ENCODE results near the gene NOTCH4. TPM values are rescaled to one million over a fixed set of nuclear protein-coding genes. Genes with fewer than 3 reads are reported as not detected.
A peak's percentile ranks its signal among the peaks of the same experiment; 100 is the strongest.

The NOTCH4 gene
- total RNA-seq, 2 experiments from 2014 or later = 0.47 to 0.53 TPM

DNA sequence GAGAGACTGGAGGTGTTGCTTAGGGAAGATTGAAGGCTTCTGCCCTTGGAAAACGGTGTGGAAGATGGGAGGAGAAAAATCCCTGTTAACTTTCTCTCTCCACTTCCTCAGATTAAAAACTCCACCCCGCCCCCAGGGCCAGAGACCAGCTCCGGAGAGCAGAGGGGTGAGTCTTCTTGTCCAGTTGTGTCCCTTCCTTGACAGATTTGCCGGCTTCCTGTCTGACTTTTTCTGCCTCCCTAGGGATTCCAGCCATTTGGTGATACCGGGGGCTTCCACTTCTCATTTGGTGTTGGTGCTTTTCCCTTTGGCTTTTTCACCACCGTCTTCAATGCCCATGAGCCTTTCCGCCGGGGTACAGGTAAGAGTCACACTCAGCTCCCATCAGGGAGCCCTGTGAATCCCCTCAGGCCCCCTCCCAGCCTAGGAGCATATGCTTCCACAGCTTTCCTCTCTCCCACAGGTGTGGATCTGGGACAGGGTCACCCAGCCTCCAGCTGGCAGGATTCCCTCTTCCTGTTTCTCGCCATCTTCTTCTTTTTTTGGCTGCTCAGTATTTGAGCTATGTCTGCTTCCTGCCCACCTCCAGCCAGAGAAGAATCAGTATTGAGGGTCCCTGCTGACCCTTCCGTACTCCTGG, 44.0 kb downstream of the NOTCH4 start:
- H3K4me3 ChIP-seq (ENCODE audit: low read length) = no peak overlapping the region
- H3K4me3 Mint-ChIP-seq = peak overlapping the region; percentile 53
- CTCF ChIA-PET = interaction anchor here (1.2 kb wide), 1 partner anchor 16 kb away, joined by 5 read pairs; no protein-coding TSS in a partner anchor
- peaks cover 48% of the 10 kb centered on the region for H3K4me1 Mint-ChIP-seq (ENCODE audit: low read depth)
- H3K27me3 ChIP-seq (ENCODE audit: control insufficient read depth in 1 of 2, insufficient read depth in 2 of 2, low read length in 2 of 2) = no peaks in the 10 kb centered on the region
- H3K27me3 Mint-ChIP-seq = no peaks in the 10 kb centered on the region
- peaks cover 65% of the 10 kb centered on the region for H3K4me1 ChIP-seq (ENCODE audit: insufficient read depth, low read length)
- no peaks in the 10 kb centered on the region for H3K9me3 Mint-ChIP-seq
- no peak overlapping the region for H3K27ac ChIP-seq (ENCODE audit: low read depth in 1 of 2, low read length in 2 of 2)
- H3K27ac Mint-ChIP-seq = peak overlapping the region; percentile 85
- ATAC-seq (ENCODE audit: poor library complexity) = no peak
- peaks cover 60% of the 10 kb centered on the region for H3K36me3 Mint-ChIP-seq (ENCODE audit: low read depth)
- TF ChIP-seq, protein P1, sequence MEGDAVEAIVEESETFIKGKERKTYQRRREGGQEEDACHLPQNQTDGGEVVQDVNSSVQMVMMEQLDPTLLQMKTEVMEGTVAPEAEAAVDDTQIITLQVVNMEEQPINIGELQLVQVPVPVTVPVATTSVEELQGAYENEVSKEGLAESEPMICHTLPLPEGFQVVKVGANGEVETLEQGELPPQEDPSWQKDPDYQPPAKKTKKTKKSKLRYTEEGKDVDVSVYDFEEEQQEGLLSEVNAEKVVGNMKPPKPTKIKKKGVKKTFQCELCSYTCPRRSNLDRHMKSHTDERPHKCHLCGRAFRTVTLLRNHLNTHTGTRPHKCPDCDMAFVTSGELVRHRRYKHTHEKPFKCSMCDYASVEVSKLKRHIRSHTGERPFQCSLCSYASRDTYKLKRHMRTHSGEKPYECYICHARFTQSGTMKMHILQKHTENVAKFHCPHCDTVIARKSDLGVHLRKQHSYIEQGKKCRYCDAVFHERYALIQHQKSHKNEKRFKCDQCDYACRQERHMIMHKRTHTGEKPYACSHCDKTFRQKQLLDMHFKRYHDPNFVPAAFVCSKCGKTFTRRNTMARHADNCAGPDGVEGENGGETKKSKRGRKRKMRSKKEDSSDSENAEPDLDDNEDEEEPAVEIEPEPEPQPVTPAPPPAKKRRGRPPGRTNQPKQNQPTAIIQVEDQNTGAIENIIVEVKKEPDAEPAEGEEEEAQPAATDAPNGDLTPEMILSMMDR (IDR thresholded peaks at IDR 0.05) = no peak
- H3K36me3 ChIP-seq (ENCODE audit: insufficient read depth, low read length) = peaks cover 44% of the 10 kb centered on the region
- DNase-seq = no peak
- no peaks in the 10 kb centered on the region for H3K9me3 ChIP-seq (ENCODE audit: control insufficient read depth in 1 of 2, insufficient read depth in 1 of 2, low read length in 2 of 2)
- intact Hi-C loops (cut with DNase I, micrococcal nuclease) = loop anchor here (5.0 to 10.0 kb wide), 2 partner anchors 205 to 223 kb away; partner anchors contain the start of genes DXO (in 1 of the 2), NELFE (in 1 of the 2) and SKIC2 (in 1 of the 2)
- POLR2A ChIA-PET = interaction anchor here (8.1 kb wide), 1 partner anchor 13 kb away, joined by 242 read pairs; the partner anchor contains the start of genes GPSM3 and PBX2

DNA sequence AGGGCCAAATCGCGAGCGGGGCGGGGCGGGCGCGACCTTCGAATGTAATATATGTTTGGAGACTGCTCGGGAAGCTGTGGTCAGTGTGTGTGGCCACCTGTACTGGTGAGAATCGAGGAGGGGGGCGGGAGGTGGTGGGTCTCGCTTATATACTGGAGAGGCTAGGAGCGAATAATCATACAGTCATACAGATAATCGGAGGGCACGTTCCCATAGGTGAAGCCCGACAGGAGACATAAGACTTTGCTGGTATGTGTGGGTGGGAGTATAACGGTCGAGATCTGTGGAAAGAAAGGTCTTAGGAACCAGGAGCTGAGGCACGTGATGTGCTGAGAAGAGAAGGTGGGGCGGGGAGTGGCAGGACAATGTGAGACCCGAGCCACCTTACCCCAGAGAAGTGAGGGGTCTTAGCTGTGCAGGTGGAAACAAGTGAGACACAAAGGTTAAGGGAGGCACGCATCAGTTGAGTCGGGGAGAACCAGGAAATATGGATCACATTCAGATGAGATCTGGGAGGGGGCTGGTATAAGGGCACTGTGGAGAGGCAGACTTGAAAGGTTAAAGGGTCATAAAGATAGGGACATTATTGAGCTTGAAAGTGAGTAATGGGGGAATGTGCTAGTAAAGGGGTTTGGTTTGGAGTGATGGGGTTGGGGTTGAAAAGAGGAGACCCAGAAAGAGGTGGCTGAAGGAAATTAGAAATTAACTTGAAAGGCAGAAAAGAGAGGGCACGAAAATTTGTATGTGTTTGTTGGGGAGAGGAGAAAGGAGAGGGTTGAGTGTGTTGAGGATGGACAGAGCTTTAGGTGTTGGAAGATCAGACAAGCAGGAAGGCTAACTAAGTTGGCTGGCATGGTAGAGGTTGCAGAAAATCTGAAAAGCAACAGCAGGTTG, 45.1 kb downstream of the NOTCH4 start:
- no peak for ATAC-seq (ENCODE audit: poor library complexity)
- Mint-ChIP-seq H3K4me3 (peak overlapping the region; percentile 91), H3K4me1 (ENCODE audit: low read depth) (peaks cover 57% of the 10 kb centered on the region), H3K27ac (peak overlapping the region; percentile 85), H3K36me3 (ENCODE audit: low read depth) (peaks cover 57% of the 10 kb centered on the region), H3K27me3 (no peaks in the 10 kb centered on the region), H3K9me3 (no peaks in the 10 kb centered on the region)
- peak overlapping the region; percentile 93 to 98 for H3K27ac ChIP-seq (ENCODE audit: low read depth in 1 of 2, low read length in 2 of 2)
- POLR2A ChIA-PET = interaction anchor here (1.3 to 8.1 kb wide), 2 partner anchors 14 to 793 kb away, joined by 5 to 242 read pairs; partner anchors contain the start of genes GPSM3 and PBX2
- H3K27me3 ChIP-seq (ENCODE audit: control insufficient read depth in 1 of 2, insufficient read depth in 2 of 2, low read length in 2 of 2) = no peaks in the 10 kb centered on the region
- no peaks in the 10 kb centered on the region for H3K9me3 ChIP-seq (ENCODE audit: control insufficient read depth in 1 of 2, insufficient read depth in 1 of 2, low read length in 2 of 2)
- intact Hi-C loops (cut with DNase I, micrococcal nuclease) = loop anchor here (1.0 to 10.0 kb wide), 5 partner anchors 12 to 221 kb away; partner anchors contain the start of genes DXO (in 1 of the 2), NELFE (in 1 of the 2), PBX2 (in 1 of the 2) and PPT2 (in 1 of the 2)
- TF ChIP-seq, protein P1 (IDR thresholded peaks at IDR 0.05) = no peak
- peaks cover 37% of the 10 kb centered on the region for H3K36me3 ChIP-seq (ENCODE audit: insufficient read depth, low read length)
- H3K4me1 ChIP-seq (ENCODE audit: insufficient read depth, low read length) = peaks cover 70% of the 10 kb centered on the region
- no peak for DNase-seq
- peak overlapping the region; percentile 91 for H3K4me3 ChIP-seq (ENCODE audit: low read length)
- CTCF ChIA-PET = interaction anchor here (1.2 to 2.8 kb wide), 2 partner anchors 17 kb away, joined by 5 to 14 read pairs; no protein-coding TSS in a partner anchor

Data from CD4-positive, alpha-beta T cell (primary cell).